ENCODE measurements around the gene ENDOU. TPM values are rescaled to one million over a fixed set of nuclear protein-coding genes. Genes with fewer than 3 reads are reported as not detected.

Gene ENDOU
- total RNA-seq, 2 donors from 2014 or later, result 1.0 TPM; not detected in 1

DNA sequence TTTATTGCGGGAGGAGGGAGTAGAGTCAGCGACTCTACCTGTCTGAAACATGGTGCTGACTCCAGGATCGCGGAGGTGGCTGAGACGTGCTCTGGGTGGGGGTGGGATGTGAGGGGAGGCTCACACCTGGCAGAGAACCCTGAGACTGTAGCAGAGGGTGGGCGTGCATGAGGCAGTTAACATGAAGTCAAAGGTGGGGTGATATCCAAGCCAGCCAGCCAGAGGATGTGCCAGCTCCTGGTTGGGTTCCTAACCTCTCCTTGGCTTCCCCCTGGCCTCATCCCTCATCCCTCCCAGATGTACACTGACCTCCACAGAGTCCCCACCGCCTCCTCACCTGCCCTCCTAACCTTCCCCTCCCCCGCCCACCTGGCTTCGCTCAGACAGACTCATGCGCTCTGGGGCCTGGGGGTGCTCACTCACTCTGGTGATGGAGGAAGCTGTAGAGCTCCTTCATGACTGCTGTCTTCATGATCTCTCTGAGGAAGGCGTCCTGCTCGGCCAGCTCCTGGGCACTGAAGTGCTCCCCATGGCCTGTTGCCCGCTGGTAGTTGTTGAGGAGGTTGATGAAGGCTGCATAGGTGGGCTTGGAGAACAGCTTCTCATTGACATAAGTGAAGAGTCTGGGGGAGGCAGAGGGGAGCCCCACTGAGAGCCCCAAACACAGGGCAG lies 9.3 kb downstream of the ENDOU start:
- Histone ChIP-seq H3K9me3 (no peaks in the 10 kb centered on the region), H3K36me3 (no peaks in the 10 kb centered on the region), H3K4me3 (peak overlapping the region in 1 of 2 donors; percentile 7), H3K4me1 (replicated peaks) (peaks cover 4% of the 10 kb centered on the region), H3K27ac (peak overlapping the region; percentile 75), H3K27me3 (replicated peaks; ENCODE audit: insufficient read depth) (no peaks in the 10 kb centered on the region)
- WGBS, result 60% methylated on average over 13 of the region's 13 CpGs
- intact Hi-C loops (cut with DNase I), result loop anchor here (2.0 to 10.0 kb wide), 5 partner anchors 21 to 249 kb away; partner anchors contain the start of genes RAPGEF3 and TMEM106C
- no peak for DNase-seq (ENCODE audit: low spot score)
- TF ChIP-seq POLR2AphosphoS5 (IDR thresholded peaks at IDR 0.05) (no peak), POLR2A (IDR thresholded peaks at IDR 0.05) (no peak)
- TF ChIP-seq, protein P1, sequence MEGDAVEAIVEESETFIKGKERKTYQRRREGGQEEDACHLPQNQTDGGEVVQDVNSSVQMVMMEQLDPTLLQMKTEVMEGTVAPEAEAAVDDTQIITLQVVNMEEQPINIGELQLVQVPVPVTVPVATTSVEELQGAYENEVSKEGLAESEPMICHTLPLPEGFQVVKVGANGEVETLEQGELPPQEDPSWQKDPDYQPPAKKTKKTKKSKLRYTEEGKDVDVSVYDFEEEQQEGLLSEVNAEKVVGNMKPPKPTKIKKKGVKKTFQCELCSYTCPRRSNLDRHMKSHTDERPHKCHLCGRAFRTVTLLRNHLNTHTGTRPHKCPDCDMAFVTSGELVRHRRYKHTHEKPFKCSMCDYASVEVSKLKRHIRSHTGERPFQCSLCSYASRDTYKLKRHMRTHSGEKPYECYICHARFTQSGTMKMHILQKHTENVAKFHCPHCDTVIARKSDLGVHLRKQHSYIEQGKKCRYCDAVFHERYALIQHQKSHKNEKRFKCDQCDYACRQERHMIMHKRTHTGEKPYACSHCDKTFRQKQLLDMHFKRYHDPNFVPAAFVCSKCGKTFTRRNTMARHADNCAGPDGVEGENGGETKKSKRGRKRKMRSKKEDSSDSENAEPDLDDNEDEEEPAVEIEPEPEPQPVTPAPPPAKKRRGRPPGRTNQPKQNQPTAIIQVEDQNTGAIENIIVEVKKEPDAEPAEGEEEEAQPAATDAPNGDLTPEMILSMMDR (IDR thresholded peaks at IDR 0.05), result no peak

- Histone ChIP-seq H3K36me3 (no peaks in the 10 kb centered on the region), H3K27ac (peak overlapping the region; percentile 75), H3K4me3 (peak overlapping the region in 1 of 2 donors; percentile 7), H3K9me3 (no peaks in the 10 kb centered on the region), H3K27me3 (replicated peaks; ENCODE audit: insufficient read depth) (no peaks in the 10 kb centered on the region), H3K4me1 (replicated peaks) (peaks cover 4% of the 10 kb centered on the region)
- peak; percentile 84 for DNase-seq (ENCODE audit: low spot score)
- intact Hi-C loops (cut with DNase I), result loop anchor here (2.0 to 10.0 kb wide), 3 partner anchors 42 to 249 kb away; partner anchors contain the start of genes RAPGEF3 and TMEM106C
- WGBS, result 9% methylated on average over 10 of the region's 10 CpGs
- no peak for TF ChIP-seq POLR2A (IDR thresholded peaks at IDR 0.05)
- TF ChIP-seq, protein P1 (IDR thresholded peaks at IDR 0.05), result peak; percentile 70 to 91 (median 88)
- TF ChIP-seq POLR2AphosphoS5 (IDR thresholded peaks at IDR 0.05), result peak; percentile 67
Measured at GRCh38 chr12:47715393-47715876, 9.9 kb downstream of the ENDOU start.

DNA sequence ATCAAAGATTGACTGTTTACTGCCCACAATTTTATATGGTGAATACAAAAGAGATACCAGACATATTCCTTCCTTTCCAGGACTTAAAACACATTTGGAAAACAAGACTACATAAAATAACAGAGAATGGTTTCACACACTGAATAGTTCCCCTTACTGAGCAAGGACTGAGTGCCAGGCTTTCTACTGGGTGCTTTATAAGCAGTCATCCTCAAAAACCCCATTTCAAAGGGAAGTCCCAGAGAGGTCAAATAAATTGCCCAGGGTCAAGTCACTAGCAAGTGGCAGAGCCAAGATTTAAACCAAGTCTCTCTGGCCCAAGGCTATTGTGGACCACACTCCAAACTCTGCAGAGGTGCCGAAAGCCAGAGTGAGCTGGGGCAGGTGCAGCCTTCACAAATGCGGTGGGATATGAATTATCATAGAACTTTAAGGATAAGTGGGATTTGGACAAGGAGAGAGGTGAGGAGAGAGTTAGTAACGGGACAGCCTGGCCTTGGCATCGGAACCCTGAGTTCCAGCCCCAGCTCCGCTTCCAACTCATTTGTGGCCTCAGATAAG lies 10.4 kb downstream of the ENDOU start:
- 22% methylated on average over 5 of the region's 5 CpGs for WGBS
- Histone ChIP-seq H3K36me3 (no peaks in the 10 kb centered on the region), H3K9me3 (no peaks in the 10 kb centered on the region), H3K27ac (peak overlapping the region; percentile 75), H3K4me3 (no peak overlapping the region), H3K4me1 (replicated peaks) (peaks cover 4% of the 10 kb centered on the region), H3K27me3 (replicated peaks; ENCODE audit: insufficient read depth) (no peaks in the 10 kb centered on the region)
- DNase-seq (ENCODE audit: low spot score), result no peak
- TF ChIP-seq, protein P1 (IDR thresholded peaks at IDR 0.05), result no peak
- TF ChIP-seq POLR2A (IDR thresholded peaks at IDR 0.05), result no peak
- no peak for TF ChIP-seq POLR2AphosphoS5 (IDR thresholded peaks at IDR 0.05)
- intact Hi-C loops (cut with DNase I), result loop anchor here (2.0 to 10.0 kb wide), 3 partner anchors 42 to 250 kb away; partner anchors contain the start of genes RAPGEF3 and TMEM106C

- no peak for DNase-seq (ENCODE audit: low spot score)
- Histone ChIP-seq H3K9me3 (no peaks in the 10 kb centered on the region), H3K4me1 (replicated peaks) (peaks cover 4% of the 10 kb centered on the region), H3K4me3 (no peak overlapping the region), H3K27me3 (replicated peaks; ENCODE audit: insufficient read depth) (no peaks in the 10 kb centered on the region), H3K27ac (no peak overlapping the region), H3K36me3 (no peaks in the 10 kb centered on the region)
- WGBS, result 84% methylated on average over 6 of the region's 6 CpGs
- TF ChIP-seq, protein P1 (IDR thresholded peaks at IDR 0.05), result no peak
- TF ChIP-seq POLR2AphosphoS5 (IDR thresholded peaks at IDR 0.05) (no peak), POLR2A (IDR thresholded peaks at IDR 0.05) (no peak)
- intact Hi-C loops (cut with DNase I), result loop anchor here (10.0 kb wide), 1 partner anchor 253 kb away; the partner anchor contains the start of gene TMEM106C
Measured at GRCh38 chr12:47712171-47712570, 13.1 kb downstream of the ENDOU start.
